Peyer's patch (tissue), 4 donors: ENCODE measurements around the gene YAF2.

ENCODE experiments used
- CTCF ChIP-seq, 6 experiments: fragments of 450-650 bp in 4 of 6; fragments of 200-600 bp in 2 of 6; sonication (generic) in 1 of 6; IDR thresholded peaks; one replicate each; pipeline ENCODE4 v1.5.1; 2017 to 2019; ENCODE audit warnings: antibody characterized with exemption in 6 of 6, mild to moderate bottlenecking in 3 of 6, moderate library complexity in 1 of 6
- POLR2A ChIP-seq, 2 donors: fragments of 450-650 bp; IDR thresholded peaks; one replicate each; pipeline ENCODE4 v1.5.1; 2017; ENCODE audit warnings: antibody characterized with exemption in 2 of 2, mild to moderate bottlenecking in 2 of 2, moderate library complexity in 2 of 2

DNA sequence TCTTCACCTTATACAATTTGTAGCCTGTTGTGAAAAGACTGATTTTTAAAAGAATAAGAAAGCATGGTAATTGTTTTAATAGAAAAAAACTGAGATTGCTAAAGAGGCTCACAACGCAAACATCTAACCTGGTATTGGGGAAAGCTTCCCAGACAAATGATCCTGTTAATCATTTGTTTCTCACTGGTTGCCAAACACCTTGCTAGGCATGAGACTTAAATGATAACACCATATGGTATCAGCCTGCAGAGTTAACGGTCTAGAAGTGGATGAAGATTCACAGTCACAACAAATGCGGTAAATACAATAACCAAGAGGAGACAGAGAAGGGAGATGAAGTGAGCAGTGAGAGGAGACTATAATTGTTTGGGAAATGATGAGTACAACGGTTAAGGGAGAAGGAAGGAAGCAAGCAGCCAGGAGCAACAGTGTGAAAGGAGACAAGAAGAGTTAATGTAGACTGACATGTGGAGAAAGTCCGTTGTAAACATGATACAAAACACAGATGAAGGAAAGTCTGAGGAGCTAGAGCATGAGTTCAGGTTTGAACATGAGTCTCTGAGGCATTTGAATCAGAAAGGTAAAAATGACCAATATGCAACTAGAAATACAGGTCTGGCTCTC lies 113.2 kb downstream of the YAF2 start:
- TF ChIP-seq CTCF (IDR thresholded peaks at IDR 0.05) (no peak), POLR2A (IDR thresholded peaks at IDR 0.05) (no peak)
